ENCODE measurements around the gene SLC7A8. TPM values are rescaled to one million over a fixed set of nuclear protein-coding genes. Genes with fewer than 3 reads are reported as not detected.
A peak's percentile ranks its signal among the peaks of the same experiment; 100 is the strongest.

Gene SLC7A8
- total and polyA plus RNA-seq, 2 of the 4 experiments (the other 2 are of a cell fraction), result 0.31 TPM; not detected in 1

DNA sequence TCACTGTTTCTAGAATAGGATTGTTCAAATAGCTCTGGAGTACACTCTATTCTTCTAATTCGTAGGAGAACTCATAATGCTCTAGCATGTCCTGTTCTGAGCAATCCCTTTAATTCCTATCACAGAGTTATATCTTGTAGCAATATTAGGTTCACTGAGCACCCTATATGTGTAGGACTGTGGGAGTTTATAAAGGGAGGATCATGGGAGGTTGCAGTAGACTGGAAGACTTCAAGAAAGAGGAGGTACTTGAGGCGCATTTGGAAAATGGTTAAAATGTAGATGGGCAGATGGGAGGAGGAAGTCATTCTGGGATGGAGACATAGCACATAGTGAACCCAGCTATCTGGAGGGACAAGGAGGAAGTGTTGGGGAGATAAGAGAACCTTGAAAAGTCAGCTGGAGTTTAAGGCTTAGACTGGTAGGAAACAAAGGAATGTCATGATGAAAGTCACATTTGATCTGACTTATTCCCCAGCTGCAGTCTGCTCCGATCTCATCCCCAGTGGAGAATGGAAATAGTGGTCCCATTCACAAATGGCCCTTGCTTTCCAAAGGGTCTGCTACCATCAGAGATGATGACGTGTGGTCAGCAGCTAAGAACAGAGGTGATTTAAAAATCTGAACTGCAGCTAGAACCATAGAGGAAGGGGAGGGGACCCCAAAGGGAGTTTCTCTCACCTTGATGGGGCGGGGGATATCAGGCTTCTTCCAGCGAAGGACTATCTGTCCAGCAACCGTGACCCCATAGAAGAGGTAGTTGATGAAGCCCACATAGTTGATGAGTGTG, 54.3 kb downstream of the SLC7A8 start (continued):
- TF ChIP-seq RCOR1 (IDR thresholded peaks at IDR 0.05; ENCODE audit: insufficient replicate concordance, low read length), result no peak

DNA sequence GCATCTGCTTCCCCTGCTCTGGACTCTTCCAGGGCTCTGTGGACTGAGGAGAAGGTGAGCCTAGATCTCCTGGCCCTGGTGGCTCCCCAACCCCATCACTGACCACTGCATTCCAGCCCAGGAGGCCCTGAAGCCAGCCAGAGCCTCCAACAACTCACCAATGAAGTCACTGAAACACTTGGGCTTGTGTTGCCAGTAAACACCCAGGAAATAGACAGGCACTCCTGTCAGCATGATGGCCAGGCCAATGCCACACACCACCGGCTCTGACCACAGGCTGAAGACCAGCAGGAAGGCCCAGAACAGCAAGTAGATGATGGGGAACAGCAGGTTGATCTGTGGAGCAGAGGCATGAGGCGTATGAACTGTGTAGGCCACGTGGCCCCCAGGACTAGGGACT, 55.6 kb downstream of the SLC7A8 start:
- no peak for DNase-seq
- no peak overlapping the region for H3K4me3 ChIP-seq (ENCODE audit: insufficient read depth, low read depth, low read length)
- dilution Hi-C loops (cut with HindIII; ENCODE audit: low sequenced_read_pairs, unreplicated experiment) (no loop called here), intact Hi-C loops (cut with micrococcal nuclease) (no loop called here), in situ Hi-C loops (cut with MboI; ENCODE audit: low sequenced_read_pairs) (loop anchor here (5.0 kb wide), 1 partner anchor 54 kb away; the partner anchor contains the start of gene SLC7A8)
- H3K18ac ChIP-seq (ENCODE audit: low read depth, low read length), result no peak overlapping the region
- H3K79me1 ChIP-seq (ENCODE audit: low read depth in 1 of 2, low read length in 2 of 2), result no peaks in the 10 kb centered on the region
- no peak overlapping the region for H3K14ac ChIP-seq (replicated peaks; ENCODE audit: low read depth, low read length)
- H2AK5ac ChIP-seq (ENCODE audit: low read depth, low read length), result no peak overlapping the region
- no peak overlapping the region for H2AK9ac ChIP-seq (replicated peaks; ENCODE audit: low read depth, low read length, poor library complexity)
- H2BK15ac ChIP-seq (ENCODE audit: low read depth, low read length), result no peak overlapping the region
- no peak overlapping the region for H2BK5ac ChIP-seq (ENCODE audit: low read depth, low read length, poor library complexity, severe bottlenecking)
- ChIA-PET POLR2A (ENCODE audit: unreplicated experiment) (no interaction called here), CTCF (no interaction called here)
- H3K4ac ChIP-seq (ENCODE audit: low read depth, low read length), result no peak overlapping the region
- no peaks in the 10 kb centered on the region for H3K4me1 ChIP-seq (ENCODE audit: control insufficient read depth, insufficient read depth, low read length)
- WGBS, 2 experiments (ENCODE audit: extremely low coverage in 2 of 2, insufficient read length in 1 of 2), result 60% methylated on average over 1 of the region's 3 CpGs; no CpG with 5 or more reads in 1 of the 2 experiments
- peaks cover 29% of the 10 kb centered on the region for H3K27me3 ChIP-seq (ENCODE audit: control insufficient read depth, insufficient read depth, low read length)
- no TSS peak for BruUV-seq (replicated peaks)
- no peak overlapping the region for H4K91ac ChIP-seq (ENCODE audit: insufficient read depth, low read depth, low read length)
- H2BK20ac ChIP-seq (ENCODE audit: low read depth, low read length), result no peak overlapping the region
- H2BK120ac ChIP-seq (ENCODE audit: low read depth, low read length), result no peak overlapping the region
- H3K23ac ChIP-seq (ENCODE audit: low read depth, low read length), result no peak overlapping the region
- peak overlapping the region; percentile 33 for H2AFZ ChIP-seq (replicated peaks; ENCODE audit: low read length, poor library complexity)
- no peaks in the 10 kb centered on the region for H3K9me3 ChIP-seq (ENCODE audit: control insufficient read depth, insufficient read depth, low read length)
- ATAC-seq (ENCODE audit: low read depth), result no peak
- no peak overlapping the region for H3K27ac ChIP-seq (ENCODE audit: insufficient read depth, low read length)
- H3K4me2 ChIP-seq (ENCODE audit: low read depth, low read length), result no peak overlapping the region
- no peak overlapping the region for H3K9ac ChIP-seq (ENCODE audit: low read depth, low read length)
- H4K8ac ChIP-seq (ENCODE audit: low read depth in 2 of 2, low read length in 2 of 2), result no peak overlapping the region
- H3K56ac ChIP-seq (ENCODE audit: extremely low read depth, insufficient read depth, low read length), result no peak overlapping the region
- H3K36me3 ChIP-seq (ENCODE audit: control insufficient read depth, insufficient read depth, low read length), result no peaks in the 10 kb centered on the region
- no peak overlapping the region for H4K5ac ChIP-seq (ENCODE audit: low read depth, low read length)
- H4K20me1 ChIP-seq (ENCODE audit: insufficient read depth, low read length), result no peaks in the 10 kb centered on the region
- TF ChIP-seq, protein P1, sequence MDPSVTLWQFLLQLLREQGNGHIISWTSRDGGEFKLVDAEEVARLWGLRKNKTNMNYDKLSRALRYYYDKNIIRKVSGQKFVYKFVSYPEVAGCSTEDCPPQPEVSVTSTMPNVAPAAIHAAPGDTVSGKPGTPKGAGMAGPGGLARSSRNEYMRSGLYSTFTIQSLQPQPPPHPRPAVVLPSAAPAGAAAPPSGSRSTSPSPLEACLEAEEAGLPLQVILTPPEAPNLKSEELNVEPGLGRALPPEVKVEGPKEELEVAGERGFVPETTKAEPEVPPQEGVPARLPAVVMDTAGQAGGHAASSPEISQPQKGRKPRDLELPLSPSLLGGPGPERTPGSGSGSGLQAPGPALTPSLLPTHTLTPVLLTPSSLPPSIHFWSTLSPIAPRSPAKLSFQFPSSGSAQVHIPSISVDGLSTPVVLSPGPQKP (IDR thresholded peaks at IDR 0.05; ENCODE audit: borderline replicate concordance, low read depth, low read length), result no peak
- TF ChIP-seq CEBPB (IDR thresholded peaks at IDR 0.05; ENCODE audit: low read depth, low read length) (no peak), CHD1 (IDR thresholded peaks at IDR 0.05; ENCODE audit: low read depth, low read length) (no peak), FOS (IDR thresholded peaks at IDR 0.05; ENCODE audit: low read depth, low read length) (no peak), MXI1 (IDR thresholded peaks at IDR 0.05; ENCODE audit: borderline replicate concordance, low read depth, low read length) (no peak)
- H3K9me1 ChIP-seq (ENCODE audit: insufficient read depth, low read length), result no peaks in the 10 kb centered on the region

All from IMR-90 (cell line).